HCT116 (cell line): ENCODE measurements around the gene ZACN. TPM values are rescaled to one million over a fixed set of nuclear protein-coding genes. Genes with fewer than 3 reads are reported as not detected.

Source experiments
- ATAC-seq: fragments of 200-7000 bp; cut with Tn5 transposase; 2 replicates; pipeline ENCODE4 v1.9.1; 2020; ENCODE audit warnings: mild to moderate bottlenecking, moderate library complexity
- BruUV-seq: library from RNA; stranded (reverse); fragments of 400-500 nt; replicated peaks from 2 replicates; lab custom pipeline; 2021; lab: Mats Ljungman, UMichigan
- CTCF ChIA-PET: fragments of 300-600 bp; sonication (Branson Sonifier 250); formaldehyde crosslinking; loops from one replicate; lab custom pipeline; 2021; ENCODE audit warnings: antibody characterized with exemption; lab: Charles Lee
- POLR2A ChIA-PET: fragments of 300-600, 350-600 bp; sonication (Branson Sonifier 250); formaldehyde crosslinking; loops from one replicate; lab custom pipeline; 2021; ENCODE audit warnings: antibody characterized with exemption; lab: Charles Lee
- RAD21 ChIA-PET, 2 experiments: fragments of 300-600 bp; sonication (Branson Sonifier 250); formaldehyde crosslinking; loops; one replicate each; lab custom pipeline; 2023; ENCODE audit warnings: low total read pairs in 2 of 2; ENCODE audit not compliant: uncharacterized antibody in 2 of 2, unreplicated experiment in 2 of 2, low non-redundant PET in 1 of 2; lab: Charles Lee
- DNase-seq: peaks from one replicate; pipeline ENCODE4 v3.0.0-alpha.2; 2010; ENCODE audit warnings: low read depth, low spot score
- H2AFZ ChIP-seq: fragments of 200-600 bp; shearing (Covaris generic), sonication (generic); 2 replicates; pipeline ENCODE4 v1.6.1; 2017; ENCODE audit warnings: low read depth, mixed run types, mixed read lengths, antibody characterized with exemption, low read length; ENCODE audit not compliant: poor library complexity, severe bottlenecking
- H3K27ac ChIP-seq: 2 replicates; pipeline ENCODE4 v1.5.1; 2012; ENCODE audit warnings: low read depth, low read length
- H3K27me3 ChIP-seq: fragments of 200-600 bp; sonication (generic); 2 replicates; pipeline ENCODE4 v1.6.1; 2016; ENCODE audit warnings: mixed run types, low read length, mixed read lengths; ENCODE audit not compliant: insufficient read depth
- H3K36me3 ChIP-seq, 2 experiments: fragments of 200-500 bp in 1 of 2; fragments of 200-600 bp in 1 of 2; sonication (Bioruptor generic) in 1 of 2; sonication (generic) in 1 of 2; 2 replicates each; pipeline versions ENCODE4 v1.5.1 to v1.6.1; 2014 to 2016; ENCODE audit warnings: low read length in 2 of 2, inconsistent platforms in 1 of 2, mixed read lengths in 1 of 2, mixed run types in 1 of 2; ENCODE audit not compliant: insufficient read depth in 2 of 2, control insufficient read depth in 1 of 2
- H3K4me1 ChIP-seq, 2 experiments: fragments of 200-600 bp in 1 of 2; sonication (generic) in 1 of 2; 2 replicates each; pipeline versions ENCODE4 v1.5.1 to v1.6.1; 2012 to 2017; ENCODE audit warnings: low read length in 2 of 2, inconsistent platforms in 1 of 2, mild to moderate bottlenecking in 1 of 2, mixed read lengths in 1 of 2, mixed run types in 1 of 2, moderate library complexity in 1 of 2; ENCODE audit not compliant: insufficient read depth in 2 of 2, control insufficient read depth in 1 of 2
- H3K4me2 ChIP-seq: fragments of 200-600 bp; sonication (generic); 2 replicates; pipeline ENCODE4 v1.6.1; 2017; ENCODE audit warnings: mixed run types, low read length, mixed read lengths
- H3K4me3 ChIP-seq, 2 experiments: fragments of 200-600 bp in 1 of 2; sonication (generic) in 1 of 2; replicated peaks in 1 of 2; 2 replicates each; pipeline ENCODE4 v1.5.1; 2011 to 2016; ENCODE audit warnings: low read length in 2 of 2, control low read depth in 1 of 2, low read depth in 1 of 2, mild to moderate bottlenecking in 1 of 2, mixed read lengths in 1 of 2, mixed run types in 1 of 2
- H3K79me2 ChIP-seq: fragments of 200-600 bp; sonication (generic); 2 replicates; pipeline ENCODE4 v1.6.1; 2017; ENCODE audit warnings: mild to moderate bottlenecking, mixed run types, low read length, moderate library complexity, mixed read lengths; ENCODE audit not compliant: insufficient read depth
- H3K9ac ChIP-seq: fragments of 200-600 bp; sonication (generic); 2 replicates; pipeline ENCODE4 v1.6.1; 2016; ENCODE audit warnings: low read length, mixed read lengths
- H3K9me2 ChIP-seq: fragments of 200-600 bp; sonication (generic), shearing (Covaris generic); 2 replicates; pipeline ENCODE4 v1.6.1; 2017; ENCODE audit warnings: mixed run types, mild to moderate bottlenecking, moderate library complexity; ENCODE audit not compliant: insufficient read depth
- H3K9me3 ChIP-seq, 2 experiments: fragments of 200-500 bp in 1 of 2; fragments of 200-600 bp in 1 of 2; sonication (Bioruptor generic) in 1 of 2; sonication (generic) in 1 of 2; 2 replicates each; pipeline ENCODE4 v1.6.1; 2014 to 2017; ENCODE audit warnings: low read length in 2 of 2, mixed read lengths in 2 of 2, inconsistent platforms in 1 of 2, low read depth in 1 of 2, mild to moderate bottlenecking in 1 of 2, mixed run types in 1 of 2, moderate library complexity in 1 of 2; ENCODE audit not compliant: control insufficient read depth in 1 of 2, insufficient read depth in 1 of 2
- H4K20me1 ChIP-seq: fragments of 200-600 bp; sonication (generic), shearing (Covaris generic); 2 replicates; pipeline ENCODE4 v1.6.1; 2017; ENCODE audit warnings: mixed run types, mild to moderate bottlenecking, moderate library complexity; ENCODE audit not compliant: insufficient read depth
- CEBPB ChIP-seq: IDR thresholded peaks from 2 replicates; pipeline ENCODE4 v1.6.1; 2012; ENCODE audit warnings: low read depth
- CTCF ChIP-seq, 3 experiments: fragments of 200-600 bp in 1 of 3; sonication (generic) in 1 of 3; IDR thresholded peaks in 2 of 3; conservative IDR thresholded peaks in 1 of 3; 2 replicates each; pipeline ENCODE4 v1.5.1; 2012 to 2017; ENCODE audit warnings: low read depth in 2 of 3, low read length in 2 of 3, antibody characterized with exemption in 1 of 3, borderline replicate concordance in 1 of 3, control low read depth in 1 of 3, mild to moderate bottlenecking in 1 of 3, mixed read lengths in 1 of 3, mixed run types in 1 of 3, moderate library complexity in 1 of 3; ENCODE audit not compliant: insufficient read depth in 1 of 3
- ELF1 ChIP-seq: IDR thresholded peaks from 2 replicates; pipeline ENCODE4 v1.6.1; 2012; ENCODE audit warnings: low read depth, borderline replicate concordance
- EZH2 ChIP-seq: fragments of 200-600 bp; sonication (generic); IDR thresholded peaks from 2 replicates; pipeline ENCODE4 v1.6.1; 2017; ENCODE audit warnings: antibody characterized with exemption, mixed run types
- POLR2A ChIP-seq: IDR thresholded peaks from 2 replicates; pipeline ENCODE4 v1.7.0; 2011; ENCODE audit warnings: borderline replicate concordance; ENCODE audit not compliant: insufficient read depth, insufficient read length; ENCODE audit errors: extremely low read depth
- RAD21 ChIP-seq: IDR thresholded peaks from 2 replicates; pipeline ENCODE4 v1.6.1; 2012; ENCODE audit warnings: low read depth, mild to moderate bottlenecking
- SIN3A ChIP-seq: IDR thresholded peaks from 2 replicates; pipeline ENCODE4 v1.6.1; 2012; ENCODE audit warnings: low read depth
- SP1 ChIP-seq: IDR thresholded peaks from 2 replicates; pipeline ENCODE4 v1.6.1; 2012; ENCODE audit warnings: low read depth
- YY1 ChIP-seq: IDR thresholded peaks from 2 replicates; pipeline ENCODE4 v1.6.1; 2011; ENCODE audit warnings: low read length, low read depth, moderate library complexity, mild to moderate bottlenecking; ENCODE audit not compliant: insufficient replicate concordance; ENCODE audit errors: extremely low read depth
- ZNF274 ChIP-seq: fragments of 200-500 bp; sonication (Bioruptor generic); IDR thresholded peaks from 2 replicates; pipeline ENCODE4 v1.6.1; 2014; ENCODE audit warnings: mild to moderate bottlenecking, low read depth, low read length, inconsistent platforms
- intact Hi-C: fragments of 100-400 bp; cut with micrococcal nuclease; formaldehyde crosslinking; loops from 2 replicates; pipeline ENCODE4 v1.10.0; 2022
- total RNA-seq: library from RNA; stranded (reverse); gene quantifications from one replicate; pipeline ENCODE4 v1.2.1, GENCODE V29; 2021; ENCODE audit not compliant: unreplicated experiment
- TF ChIP-seq, protein P1 (sequence below): IDR thresholded peaks from 2 replicates; pipeline ENCODE4 v1.6.1; 2012; ENCODE audit warnings: low read depth

The ZACN gene
- total RNA-seq, 1 experiment from 2014 or later = not detected

GRCh38 chr17:76063875-76064546 lies 15.0 kb upstream of the ZACN start:
- Histone ChIP-seq H3K4me3 (no peak overlapping the region), H3K9me2 (no peaks in the 10 kb centered on the region), H3K79me2 (peaks cover 50% of the 10 kb centered on the region), H3K4me2 (no peak overlapping the region), H3K9me3 (no peaks in the 10 kb centered on the region), H3K9ac (no peak overlapping the region), H3K4me1 (no peaks in the 10 kb centered on the region), H3K36me3 (peaks cover 71 to 89% of the 10 kb centered on the region in 2 experiments), H4K20me1 (no peaks in the 10 kb centered on the region; the same call in 1 of the 2 replicates), H2AFZ (no peak overlapping the region), H3K27ac (no peak overlapping the region; the same call in 1 of the 2 replicates), H3K27me3 (no peaks in the 10 kb centered on the region)
- TF ChIP-seq EZH2 (no peak), CEBPB (no peak), RAD21 (no peak), POLR2A (no peak), CTCF (IDR thresholded peaks at IDR 0.05 in 2 of 3, conservative IDR thresholded peaks at IDR 0.05 in 1 of 3; ENCODE audit: borderline replicate concordance in 1 of 3, insufficient read depth in 1 of 3, low read depth in 2 of 3, low read length in 2 of 3) (no peak), YY1 (no peak), ZNF274 (no peak), ELF1 (no peak), SP1 (no peak), SIN3A (no peak)
- TF ChIP-seq, protein P1, sequence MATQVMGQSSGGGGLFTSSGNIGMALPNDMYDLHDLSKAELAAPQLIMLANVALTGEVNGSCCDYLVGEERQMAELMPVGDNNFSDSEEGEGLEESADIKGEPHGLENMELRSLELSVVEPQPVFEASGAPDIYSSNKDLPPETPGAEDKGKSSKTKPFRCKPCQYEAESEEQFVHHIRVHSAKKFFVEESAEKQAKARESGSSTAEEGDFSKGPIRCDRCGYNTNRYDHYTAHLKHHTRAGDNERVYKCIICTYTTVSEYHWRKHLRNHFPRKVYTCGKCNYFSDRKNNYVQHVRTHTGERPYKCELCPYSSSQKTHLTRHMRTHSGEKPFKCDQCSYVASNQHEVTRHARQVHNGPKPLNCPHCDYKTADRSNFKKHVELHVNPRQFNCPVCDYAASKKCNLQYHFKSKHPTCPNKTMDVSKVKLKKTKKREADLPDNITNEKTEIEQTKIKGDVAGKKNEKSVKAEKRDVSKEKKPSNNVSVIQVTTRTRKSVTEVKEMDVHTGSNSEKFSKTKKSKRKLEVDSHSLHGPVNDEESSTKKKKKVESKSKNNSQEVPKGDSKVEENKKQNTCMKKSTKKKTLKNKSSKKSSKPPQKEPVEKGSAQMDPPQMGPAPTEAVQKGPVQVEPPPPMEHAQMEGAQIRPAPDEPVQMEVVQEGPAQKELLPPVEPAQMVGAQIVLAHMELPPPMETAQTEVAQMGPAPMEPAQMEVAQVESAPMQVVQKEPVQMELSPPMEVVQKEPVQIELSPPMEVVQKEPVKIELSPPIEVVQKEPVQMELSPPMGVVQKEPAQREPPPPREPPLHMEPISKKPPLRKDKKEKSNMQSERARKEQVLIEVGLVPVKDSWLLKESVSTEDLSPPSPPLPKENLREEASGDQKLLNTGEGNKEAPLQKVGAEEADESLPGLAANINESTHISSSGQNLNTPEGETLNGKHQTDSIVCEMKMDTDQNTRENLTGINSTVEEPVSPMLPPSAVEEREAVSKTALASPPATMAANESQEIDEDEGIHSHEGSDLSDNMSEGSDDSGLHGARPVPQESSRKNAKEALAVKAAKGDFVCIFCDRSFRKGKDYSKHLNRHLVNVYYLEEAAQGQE = no peak
- intact Hi-C loops = no loop called here
- ATAC-seq (no peak), DNase-seq (no peak)
- ChIA-PET CTCF (no interaction called here), RAD21 (no interaction called here), POLR2A (interaction anchor here (0.6 kb wide), 1 partner anchor 34 kb away, joined by 3 read pairs; no protein-coding TSS in a partner anchor)
- BruUV-seq = no TSS peak
